GM12864 (cell line): Measurements from ENCODE around the gene ZBTB22.
"Not testable (repeated sequence)": the region's sequence is repeated elsewhere in the genome, so short reads cannot be mapped to it uniquely, and the experiment has no call there.

Experiments
- DNase-seq: peaks from one replicate; pipeline ENCODE4 v3.0.0-alpha.2; 2011; ENCODE audit warnings: low read depth
- H3K4me3 ChIP-seq: 2 replicates; pipeline ENCODE4 v1.5.1; 2011; ENCODE audit warnings: mild to moderate bottlenecking, low read depth, low read length, control low read depth
- CTCF ChIP-seq: IDR thresholded peaks from 2 replicates; pipeline ENCODE4 v1.5.1; 2011; ENCODE audit warnings: low read depth, mild to moderate bottlenecking, moderate library complexity, low read length, control low read depth, inconsistent platforms; ENCODE audit errors: missing control alignments

ZBTB22 gene

GRCh38 chr6:33317669-33318425 is at the start of gene ZBTB22:
TSS of gene ZBTB22 (minus strand) at chr6:33317744. CDS start at chr6:33316916, 828 bp downstream.
- peak within 1 kb of the TSS; percentile 53 for H3K4me3 ChIP-seq
- DNase-seq = peak; percentile 96
- no peak for TF ChIP-seq CTCF

DNA sequence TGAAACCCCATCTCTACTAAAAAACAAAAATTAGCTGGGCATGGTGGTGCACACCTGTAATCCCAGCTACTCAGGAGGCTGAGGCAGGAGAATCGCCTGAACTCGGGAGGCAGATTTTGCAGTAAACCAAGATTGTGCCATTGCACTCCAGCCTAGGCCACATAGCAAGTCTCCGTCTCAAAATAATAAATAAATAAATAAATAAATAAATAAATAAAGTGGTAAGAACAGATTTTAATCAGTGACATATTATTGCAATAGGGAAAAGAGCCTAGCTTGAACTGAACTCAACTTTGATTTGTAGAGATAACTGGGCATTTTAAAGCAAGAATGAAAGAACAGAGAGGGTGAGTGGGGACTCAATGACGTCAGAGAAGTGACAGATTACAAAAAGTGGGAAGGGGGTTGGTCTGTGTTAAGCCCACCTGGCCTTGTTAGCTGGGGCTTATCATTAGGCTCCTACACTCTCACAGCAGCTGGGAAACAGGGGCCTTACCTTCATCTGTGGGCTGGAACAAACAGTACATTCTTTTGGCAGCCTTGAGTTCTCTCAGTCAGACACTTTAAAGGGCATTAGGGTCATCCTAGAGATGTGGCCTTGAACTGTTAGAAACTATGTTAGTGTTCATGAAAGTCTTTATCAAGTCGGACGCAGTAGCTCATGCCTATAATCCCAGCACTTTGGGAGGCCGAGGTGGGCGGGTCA is 49.6 kb upstream of the ZBTB22 start:
- no peak for DNase-seq
- H3K4me3 ChIP-seq = no peak overlapping the region
- TF ChIP-seq CTCF = no peak

DNA sequence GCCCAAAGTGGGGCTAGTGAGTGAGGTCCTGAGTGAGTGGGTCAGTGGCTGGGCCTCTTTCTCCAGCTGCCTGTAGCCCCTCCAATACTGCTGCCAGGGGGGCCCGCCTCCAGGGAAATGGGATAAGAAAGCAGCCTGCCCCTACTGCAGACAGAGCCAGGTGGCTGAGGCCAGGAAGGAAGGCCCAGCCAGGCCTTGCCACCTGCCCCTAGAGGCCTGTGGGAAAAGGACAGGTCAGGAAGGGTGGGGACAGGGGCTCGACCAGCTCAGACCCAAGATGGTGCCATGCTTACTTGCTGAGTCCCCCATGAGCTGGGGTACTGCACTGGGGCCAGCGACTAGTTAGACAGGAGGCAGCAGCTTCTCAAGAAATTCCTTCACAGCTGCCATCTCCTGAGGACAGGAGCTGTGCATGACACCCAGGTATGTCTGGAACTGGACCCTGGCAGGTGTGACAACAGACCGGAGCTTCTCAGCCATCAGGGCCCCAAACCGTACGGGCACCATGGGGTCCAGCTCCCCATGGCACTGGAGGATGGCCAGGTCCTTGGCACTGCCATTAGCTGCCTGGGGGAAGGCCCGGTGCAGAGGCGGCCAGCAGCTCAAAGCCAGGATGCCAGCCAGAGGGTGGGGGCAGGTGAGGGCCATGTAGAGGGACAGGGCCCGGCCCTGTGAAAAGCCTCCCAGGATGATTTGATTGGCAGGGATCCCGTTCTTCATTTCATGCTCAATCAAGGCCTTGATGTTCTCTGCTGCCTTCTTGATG is 47.8 kb upstream of the ZBTB22 start:
- DNase-seq, H3K4me3 ChIP-seq: not testable (repeated sequence)
- TF ChIP-seq CTCF = peak; percentile 23

DNA sequence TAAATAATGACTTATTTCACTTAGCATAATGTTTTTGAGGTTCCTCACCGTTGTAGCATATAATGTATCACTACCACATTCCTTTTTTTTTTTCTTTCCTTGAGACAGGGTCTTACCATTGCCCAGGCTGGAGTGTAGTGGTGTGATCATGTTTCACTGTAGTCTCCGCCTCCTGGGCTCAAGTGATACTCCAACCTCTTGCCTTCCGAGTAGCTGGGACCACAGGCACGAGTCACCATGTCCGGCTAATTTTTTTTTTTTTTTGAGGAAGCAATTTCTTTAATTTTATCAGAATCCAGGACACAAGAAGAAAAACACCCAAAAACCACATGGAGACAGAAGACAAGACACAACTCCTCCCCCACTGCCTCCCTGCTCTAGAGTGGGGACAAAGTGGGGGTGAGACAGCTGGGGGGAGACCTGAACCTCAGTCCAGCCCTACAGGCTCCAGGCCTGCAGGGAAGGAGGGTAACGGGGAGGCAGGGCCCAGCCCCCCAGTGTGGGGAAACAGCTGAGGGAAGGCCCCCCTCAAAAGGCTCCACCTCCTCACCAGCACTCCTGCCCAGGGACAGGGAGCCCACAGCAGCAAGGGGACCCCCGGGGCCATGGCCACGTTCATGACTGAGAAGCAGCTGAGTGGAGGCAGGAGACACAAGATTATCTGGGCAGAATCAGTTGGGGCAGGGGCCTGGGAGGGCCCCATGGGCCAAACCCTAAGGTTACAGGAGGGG is 47.1 kb upstream of the ZBTB22 start:
- not testable (repeated sequence) for DNase-seq, H3K4me3 ChIP-seq

- DNase-seq, H3K4me3 ChIP-seq: not testable (repeated sequence)
Measured at GRCh38 chr6:33363486-33363885, 45.9 kb upstream of the ZBTB22 start.

DNA sequence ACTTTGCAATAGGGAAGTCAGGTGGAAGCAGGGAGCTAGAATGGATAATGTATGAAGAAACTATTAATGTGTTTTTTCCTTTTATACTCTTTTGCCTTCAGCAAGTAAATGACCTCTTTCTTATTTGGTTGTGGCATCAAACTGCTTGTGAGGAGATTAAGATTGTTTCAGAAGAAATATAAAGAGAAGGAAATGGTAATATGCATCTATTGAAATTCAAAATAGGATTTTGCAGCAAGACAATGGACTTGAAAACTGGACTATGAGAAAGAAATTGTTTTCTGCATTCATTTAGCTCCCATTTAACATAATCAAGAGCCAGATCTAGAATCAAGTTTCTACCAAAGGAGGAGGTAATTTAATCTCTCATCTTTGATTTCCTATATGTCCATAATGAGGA is 41.8 kb upstream of the ZBTB22 start:
- TF ChIP-seq CTCF = no peak
- H3K4me3 ChIP-seq = no peak overlapping the region
- no peak for DNase-seq

DNA sequence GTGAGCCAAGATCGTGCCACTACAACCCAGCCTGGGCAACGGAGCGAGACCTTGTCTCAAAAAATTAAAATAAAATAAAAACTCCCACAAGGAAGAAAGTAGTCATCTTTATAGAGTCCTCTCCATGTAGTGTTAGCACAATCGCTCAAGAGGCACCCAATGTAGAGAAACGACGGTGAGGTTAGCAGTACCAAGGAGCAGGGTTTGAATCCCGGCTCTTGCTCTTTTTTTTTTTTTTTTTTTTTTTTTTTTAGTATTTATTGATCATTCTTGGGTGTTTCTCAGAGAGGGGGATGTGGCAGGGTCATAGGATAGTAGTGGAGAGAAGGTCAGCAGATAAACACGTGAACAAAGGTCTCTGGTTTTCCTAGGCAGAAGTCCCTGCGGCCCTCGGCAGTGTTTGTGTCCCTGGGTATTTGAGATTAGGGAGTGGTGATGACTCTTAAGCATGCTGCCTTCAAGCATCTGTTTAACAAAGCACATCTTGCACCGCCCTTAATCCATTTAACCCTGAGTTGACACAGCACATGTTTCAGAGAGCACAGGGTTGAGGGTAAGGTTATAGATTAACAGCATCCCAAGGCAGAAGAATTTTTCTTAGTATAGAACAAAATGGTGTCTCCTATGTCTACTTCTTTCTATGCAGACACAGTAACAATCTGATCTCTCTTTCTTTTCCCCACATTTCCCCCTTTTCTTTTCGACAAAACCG is 39.8 kb upstream of the ZBTB22 start:
- not testable (repeated sequence) for H3K4me3 ChIP-seq, DNase-seq
